Measurements from ENCODE around the gene LASP1.

DNA sequence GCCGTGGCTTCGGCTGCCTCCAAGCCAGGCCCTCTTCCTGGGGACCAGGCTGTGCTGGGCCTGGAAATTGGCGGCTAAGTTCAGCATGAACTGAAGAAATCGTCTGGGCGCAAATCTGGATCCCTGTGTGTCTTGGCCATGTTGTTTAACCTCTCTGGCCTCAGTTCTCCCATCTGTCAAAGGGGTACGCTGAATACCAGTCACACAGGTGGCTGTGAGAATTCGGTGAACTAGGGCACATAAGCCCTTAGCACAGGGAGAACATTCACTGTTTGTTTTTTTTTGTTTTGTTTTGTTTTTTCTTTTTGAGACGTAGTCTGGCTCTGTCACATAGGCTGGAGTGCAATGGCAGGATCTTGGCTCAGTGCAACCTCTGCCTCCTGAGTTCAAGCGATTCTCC lies 19.0 kb downstream of the LASP1 start:
- TF ChIP-seq POLR2A (IDR thresholded peaks at IDR 0.05) = no peak
- TF ChIP-seq, protein P1, sequence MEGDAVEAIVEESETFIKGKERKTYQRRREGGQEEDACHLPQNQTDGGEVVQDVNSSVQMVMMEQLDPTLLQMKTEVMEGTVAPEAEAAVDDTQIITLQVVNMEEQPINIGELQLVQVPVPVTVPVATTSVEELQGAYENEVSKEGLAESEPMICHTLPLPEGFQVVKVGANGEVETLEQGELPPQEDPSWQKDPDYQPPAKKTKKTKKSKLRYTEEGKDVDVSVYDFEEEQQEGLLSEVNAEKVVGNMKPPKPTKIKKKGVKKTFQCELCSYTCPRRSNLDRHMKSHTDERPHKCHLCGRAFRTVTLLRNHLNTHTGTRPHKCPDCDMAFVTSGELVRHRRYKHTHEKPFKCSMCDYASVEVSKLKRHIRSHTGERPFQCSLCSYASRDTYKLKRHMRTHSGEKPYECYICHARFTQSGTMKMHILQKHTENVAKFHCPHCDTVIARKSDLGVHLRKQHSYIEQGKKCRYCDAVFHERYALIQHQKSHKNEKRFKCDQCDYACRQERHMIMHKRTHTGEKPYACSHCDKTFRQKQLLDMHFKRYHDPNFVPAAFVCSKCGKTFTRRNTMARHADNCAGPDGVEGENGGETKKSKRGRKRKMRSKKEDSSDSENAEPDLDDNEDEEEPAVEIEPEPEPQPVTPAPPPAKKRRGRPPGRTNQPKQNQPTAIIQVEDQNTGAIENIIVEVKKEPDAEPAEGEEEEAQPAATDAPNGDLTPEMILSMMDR (IDR thresholded peaks at IDR 0.05) = no peak
